ENCODE results near the gene CYP26B1. TPM values are rescaled to one million over a fixed set of nuclear protein-coding genes. Genes with fewer than 3 reads are reported as not detected.

The CYP26B1 gene
- total and polyA plus RNA-seq, 2 of the 8 experiments (the other 6 are each of a cell fraction or from before 2014, with no cell fraction given), result 0.06 to 0.69 TPM

DNA sequence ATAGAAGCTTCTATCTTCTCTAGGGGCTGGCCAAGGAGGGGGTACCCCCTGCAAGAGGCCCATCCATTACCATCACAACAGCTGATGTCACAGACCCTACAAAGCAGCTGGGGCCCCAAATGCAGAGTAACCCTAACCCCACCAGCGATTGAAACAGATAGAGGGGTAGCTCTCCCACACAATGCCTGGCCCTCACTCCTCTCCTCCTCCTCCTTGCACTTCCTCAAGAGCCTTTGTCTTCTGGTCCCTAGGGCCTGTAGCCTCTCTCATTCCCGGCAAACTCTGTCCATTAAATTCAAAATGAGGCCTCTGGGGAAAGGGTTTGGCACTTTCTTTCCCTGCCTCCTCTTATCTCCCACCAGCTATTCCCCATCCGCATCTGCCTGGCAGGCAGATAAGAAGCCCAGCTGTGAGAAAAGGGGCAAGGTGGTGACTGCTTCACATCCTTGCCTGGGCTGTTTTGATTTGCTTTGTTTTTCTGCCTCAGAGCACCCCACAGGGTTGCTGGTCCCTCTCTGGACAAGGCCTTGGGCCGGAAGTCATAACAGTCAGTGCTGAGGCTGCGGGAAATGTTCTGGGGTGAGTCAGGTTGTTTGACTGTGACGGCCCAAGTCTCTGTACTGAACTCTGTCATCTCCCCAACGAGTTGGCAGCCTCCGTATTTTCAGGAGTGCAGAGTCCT lies 26.1 kb upstream of the CYP26B1 start:
- no peak overlapping the region for H4K91ac ChIP-seq (replicated peaks; ENCODE audit: insufficient read length, low read length)
- no peak overlapping the region for H3K9ac ChIP-seq (replicated peaks in 1 of 4; ENCODE audit: extremely low read depth in 1 of 4, low read depth in 3 of 4, low read length in 3 of 4)
- ChIA-PET CTCF (ENCODE audit: partially characterized antibody) (interaction anchor here (1.3 to 1.4 kb wide), 2 partner anchors 21 to 250 kb away, joined by 3 read pairs; no protein-coding TSS in a partner anchor), POLR2A (ENCODE audit: partially characterized antibody) (interaction anchor here (1.5 kb wide), 1 partner anchor 13 kb away, joined by 3 read pairs; no protein-coding TSS in a partner anchor)
- H3K79me2 ChIP-seq (ENCODE audit: control insufficient read depth in 1 of 2, insufficient read depth in 2 of 2, low read length in 2 of 2), result no peaks in the 10 kb centered on the region
- no peak for FAIRE-seq
- peak overlapping the region; percentile 25 to 46; a peak in 3 of 4 replicates for H3K4me2 ChIP-seq (ENCODE audit: insufficient read depth in 1 of 2, low read depth in 2 of 2, low read length in 2 of 2)
- no peak overlapping the region for H2BK20ac ChIP-seq (ENCODE audit: low read length)
- H4K5ac ChIP-seq (ENCODE audit: insufficient read length, low read depth, low read length), result no peak overlapping the region
- no peak overlapping the region for H3K4ac ChIP-seq (replicated peaks; ENCODE audit: insufficient read length, low read depth, low read length)
- H2BK5ac ChIP-seq (ENCODE audit: low read depth, low read length), result no peak overlapping the region
- no peak overlapping the region for H4K8ac ChIP-seq (ENCODE audit: extremely low read depth, insufficient read depth, low read length)
- H3K4me1 ChIP-seq (replicated peaks in 1 of 4; ENCODE audit: control insufficient read depth in 3 of 4, insufficient read depth in 4 of 4, low read length in 3 of 4), result peaks cover 2 to 10% (median 7%) of the 10 kb centered on the region in 4 experiments; a peak in 4 of 7 replicates
- WGBS, 2 experiments (ENCODE audit: extremely low coverage in 1 of 2, insufficient coverage in 1 of 2, insufficient read length in 1 of 2, insufficient replicate concordance in 2 of 2, low coverage in 1 of 2, low lambda C conversion rate in 2 of 2, missing lambda C conversion rate in 1 of 2), result 75% methylated on average over 8 of the region's 8 CpGs; no CpG with 5 or more reads in 1 of the 2 experiments
- no peaks in the 10 kb centered on the region; a peak in 2 of 7 replicates for H3K27me3 ChIP-seq (replicated peaks in 1 of 4; ENCODE audit: control insufficient read depth in 3 of 4, extremely low read depth in 1 of 4, insufficient read depth in 3 of 4, low read length in 3 of 4)
- H3K79me1 ChIP-seq (ENCODE audit: low read depth, low read length), result no peaks in the 10 kb centered on the region
- no peaks in the 10 kb centered on the region for H3K9me3 ChIP-seq (ENCODE audit: insufficient read depth in 2 of 2, low read depth in 1 of 2, low read length in 1 of 2)
- H2BK15ac ChIP-seq (ENCODE audit: low read length), result no peak overlapping the region
- DNase-seq (ENCODE audit: low read depth in 1 of 2, low spot score in 2 of 2), result no peak
- H3K4me3 ChIP-seq (ENCODE audit: extremely low read depth in 1 of 4, insufficient read depth in 2 of 4, low read depth in 3 of 4, low read length in 4 of 4), result no peak overlapping the region; a peak in 1 of 8 replicates
- H2BK12ac ChIP-seq (ENCODE audit: low read depth, low read length), result 0 out of 2 replicates have a peak overlapping the region, but pooled peaks have one; percentile 29
- H3K56ac ChIP-seq (replicated peaks; ENCODE audit: insufficient read length, low read depth, low read length), result no peak overlapping the region
- H3K36me3 ChIP-seq (ENCODE audit: control insufficient read depth in 2 of 4, insufficient read depth in 4 of 4, low read length in 3 of 4), result no peaks in the 10 kb centered on the region; a peak in 1 of 8 replicates
- 0 out of 2 replicates have a peak, but pooled peaks cover 2% of the 10 kb centered on the region for H3K23me2 ChIP-seq (ENCODE audit: low read depth, low read length)
- H3K27ac ChIP-seq (ENCODE audit: low read depth, low read length), result no peak overlapping the region
- no peak overlapping the region for H3K14ac ChIP-seq (ENCODE audit: insufficient read length)
- no peak overlapping the region for H3K18ac ChIP-seq (ENCODE audit: extremely low read depth, low read length)
- no peak overlapping the region for H2BK120ac ChIP-seq (replicated peaks; ENCODE audit: low read depth, low read length)
- no peak overlapping the region for H3K23ac ChIP-seq (ENCODE audit: insufficient read length)
- TF ChIP-seq CREB1 (IDR thresholded peaks at IDR 0.05), result 0 out of 2 replicates have a peak, but pooled peaks have one; percentile 9
- TF ChIP-seq NANOG (IDR thresholded peaks at IDR 0.05; ENCODE audit: insufficient read depth, low read depth, low read length, poor library complexity, severe bottlenecking), result no peak
- no peaks in the 10 kb centered on the region for H4K20me1 ChIP-seq (replicated peaks in 1 of 2; ENCODE audit: control insufficient read depth in 1 of 2, insufficient read depth in 2 of 2, low read length in 2 of 2)
- H2AK5ac ChIP-seq (ENCODE audit: low read depth, low read length), result no peak overlapping the region
- no peak overlapping the region for H2AFZ ChIP-seq (ENCODE audit: low read length)

All from H1 (cell line).